Subcutaneous adipose tissue (tissue), 4 donors: ENCODE measurements around the gene PPEF2. TPM values are rescaled to one million over a fixed set of nuclear protein-coding genes. Genes with fewer than 3 reads are reported as not detected.

Experiments
- CTCF ChIP-seq: fragments of 450-650 bp; IDR thresholded peaks from one replicate; pipeline ENCODE4 v1.5.1; 2016; ENCODE audit warnings: low read depth, mild to moderate bottlenecking, control low read depth, antibody characterized with exemption, moderate library complexity
- small RNA-seq: library from RNA; depleted of rRNA; stranded (forward); fragments of <200 nt; gene quantifications from one replicate; pipeline ENCODE3, GENCODE V24; 2016
- total RNA-seq, 4 donors: library from RNA; depleted of rRNA; stranded (reverse); fragments of >200 nt; gene quantifications; one replicate each; pipeline ENCODE4 v1.1.0, GENCODE V29; 2016

The PPEF2 gene
- total RNA-seq, 4 donors from 2014 or later: 0.17 TPM; not detected in 3

- TF ChIP-seq CTCF: no peak
Observed at GRCh38 chr4:75817901-75818300, 84.4 kb downstream of the PPEF2 start.

Small RNAs within 50 kb of the gene (small RNA-seq; reads per million reads assigned to genes)
- not detected for gene RNU2-16P

Other genes starting within 250 kb of the PPEF2 start
- 10 to 100 TPM; 52.9 to 88.4 (median 68.8) TPM for gene G3BP2, start 229.0 kb downstream of the PPEF2 start, total RNA-seq
- gene USO1, start 177.9 kb downstream of the PPEF2 start, total RNA-seq: 100 to 1,000 TPM in 1 of 4 donors, 10 to 100 TPM in 3; 57.5 to 112 (median 80.1) TPM
- gene NAAA, start 38.6 kb upstream of the PPEF2 start, total RNA-seq: 100 to 1,000 TPM in 1 of 4 donors, 10 to 100 TPM in 3; 61.7 to 148 (median 80.4) TPM
- gene SDAD1, start 88.5 kb upstream of the PPEF2 start, total RNA-seq: 10 to 100 TPM; 24.1 to 43.2 (median 30.6) TPM
- gene CXCL9, start 105.1 kb upstream of the PPEF2 start, total RNA-seq: 10 to 100 TPM in 1 of 4 donors, 1 to 10 TPM in 2, under 1 TPM in 1; 0.75 to 13.3 (median 2.6) TPM
- gene CXCL10, start 121.0 kb upstream of the PPEF2 start, total RNA-seq: 1 to 10 TPM in 1 of 4 donors, not detected in 3; 2.6 TPM
- gene CXCL11, start 133.6 kb upstream of the PPEF2 start, total RNA-seq: under 1 TPM in 2 of 4 donors, not detected in 2; 0.34 to 0.75 TPM
- not detected for gene ART3, start 172.3 kb upstream of the PPEF2 start, total RNA-seq
- 10 to 100 TPM; 31.3 to 60.2 (median 39.7) TPM for gene NUP54, start 245.9 kb upstream of the PPEF2 start, total RNA-seq